ENCODE measurements around the gene TMEM131.

- TF ChIP-seq CTCF (conservative IDR thresholded peaks at IDR 0.05) (no peak), EZH2 (IDR thresholded peaks at IDR 0.05; ENCODE audit: low read depth) (no peak)
Observed at GRCh38 chr2:97739020-97739892, 256.5 kb downstream of the TMEM131 start.

All from PC-9 (cell line).